Measurements from ENCODE around the gene FHDC1.

Gene FHDC1

DNA sequence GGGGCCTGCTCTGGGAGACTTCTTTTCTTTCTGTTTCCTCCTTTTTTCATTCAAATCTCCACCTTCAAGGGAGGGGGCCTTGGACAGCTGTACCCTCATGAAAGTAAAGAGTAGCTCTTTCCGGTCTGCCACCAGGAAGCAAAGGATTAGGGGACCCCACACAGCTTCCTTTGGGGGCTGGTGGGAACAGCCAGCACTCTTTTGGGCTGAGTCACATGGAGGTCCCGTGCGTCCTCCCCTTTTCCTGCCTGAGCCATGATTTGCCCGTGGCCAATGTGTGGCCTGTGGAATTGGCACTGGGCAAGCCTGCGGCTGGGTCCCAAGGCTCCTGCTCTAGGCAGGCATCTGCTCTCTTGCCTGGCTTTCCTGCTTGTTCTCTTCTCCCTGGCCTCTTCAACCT is 65.5 kb downstream of the FHDC1 start:
- FAIRE-seq (no peak), DNase-seq (ENCODE audit: low spot score) (no peak)

DNA sequence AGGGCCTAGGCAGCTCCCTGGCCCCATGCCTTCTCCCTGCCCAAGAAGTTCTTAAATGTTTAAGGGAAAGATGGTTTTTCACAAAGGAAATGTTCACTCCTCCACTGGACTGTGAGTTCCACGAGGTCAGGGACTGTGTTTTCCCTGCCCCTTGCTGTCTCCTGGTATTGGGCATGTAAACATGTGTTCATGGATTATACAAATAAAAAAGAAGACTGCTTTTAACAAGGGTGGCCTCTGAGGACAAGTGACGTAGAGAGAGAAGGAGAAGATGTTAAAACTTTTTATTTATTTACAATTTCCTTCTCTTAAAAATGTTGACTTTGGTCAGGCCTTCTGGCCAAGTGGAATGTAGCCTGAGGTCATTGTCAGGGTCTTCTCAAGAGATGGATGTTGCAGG is 66.0 kb downstream of the FHDC1 start:
- DNase-seq (ENCODE audit: low spot score) = no peak
- no peak for FAIRE-seq

GRCh38 chr4:153004081-153004850 is 68.1 kb downstream of the FHDC1 start:
- no peak for FAIRE-seq
- no peak for DNase-seq (ENCODE audit: low spot score)

DNA sequence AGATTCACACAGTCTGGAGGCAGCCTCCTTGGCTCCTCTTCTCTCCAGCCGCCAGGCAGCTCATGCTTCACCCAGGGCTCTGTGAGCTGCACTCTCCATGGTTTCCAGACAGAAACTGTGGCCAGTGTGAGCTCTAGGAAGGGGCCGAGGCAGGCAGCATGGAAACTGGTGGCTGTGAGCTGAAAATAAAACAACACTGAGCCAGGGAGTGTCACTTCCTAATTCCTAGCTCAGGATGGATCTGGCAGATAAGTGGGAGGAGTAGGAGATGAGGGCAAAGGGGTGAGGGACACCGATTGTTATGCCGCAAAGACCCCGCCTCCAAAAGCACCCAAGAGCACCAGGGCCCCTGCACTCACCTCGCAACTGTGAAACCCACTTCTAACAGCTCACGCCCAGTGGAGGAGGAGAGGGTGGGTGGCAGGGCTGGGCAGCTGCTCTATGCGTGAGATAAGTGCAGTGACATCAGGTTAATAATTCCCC is 69.8 kb downstream of the FHDC1 start:
- no peak for DNase-seq (ENCODE audit: low spot score)

GRCh38 chr4:153008578-153009199 is 72.6 kb downstream of the FHDC1 start:
- DNase-seq (ENCODE audit: low spot score) (no peak), FAIRE-seq (no peak)

More for the DNA sequence above, 69.8 kb downstream of the FHDC1 start:
- FAIRE-seq = no peak

GRCh38 chr4:153010146-153010545 is 74.0 kb downstream of the FHDC1 start:
- DNase-seq (ENCODE audit: low spot score) (no peak), FAIRE-seq (no peak)

DNA sequence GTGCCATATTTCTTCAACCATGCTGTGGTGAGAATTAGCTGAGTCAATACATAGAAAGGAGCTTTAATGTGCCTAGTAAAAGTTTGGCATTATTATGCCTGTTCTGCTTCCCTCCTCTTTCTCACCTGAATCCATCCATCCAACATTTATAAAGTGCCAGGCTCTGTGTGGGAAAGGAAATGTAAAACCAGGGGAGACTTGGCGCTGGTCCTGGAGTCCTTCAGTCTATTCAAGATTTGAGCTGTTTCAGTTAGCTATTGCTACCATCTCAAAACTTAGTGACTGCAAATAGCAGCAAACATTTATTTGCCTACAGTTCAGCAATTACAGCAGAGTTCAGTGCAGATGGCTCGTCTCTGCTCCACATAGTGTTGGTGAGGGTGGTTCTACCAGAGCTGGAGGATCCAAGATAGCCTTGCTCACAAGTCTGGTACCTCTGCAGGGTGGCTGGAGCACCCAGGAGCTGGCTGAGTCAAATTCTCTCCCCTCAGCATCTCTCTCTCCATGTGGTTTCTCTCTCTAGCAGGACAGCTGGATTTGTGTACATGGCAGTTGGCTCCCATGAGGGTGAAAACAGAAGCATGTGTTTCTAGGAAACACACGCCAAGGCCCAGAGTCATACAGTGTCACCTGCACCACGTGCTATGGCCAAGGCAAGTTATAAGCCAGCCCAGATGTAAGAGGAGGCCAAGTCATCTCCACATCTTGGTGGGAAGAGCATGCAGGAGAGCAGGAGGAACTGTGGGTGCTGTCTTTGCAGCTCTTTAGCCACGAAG is 77.3 kb downstream of the FHDC1 start:
- DNase-seq (ENCODE audit: low spot score) = no peak
- FAIRE-seq = no peak

GRCh38 chr4:153014460-153014859 is 78.3 kb downstream of the FHDC1 start:
- FAIRE-seq (no peak), DNase-seq (ENCODE audit: low spot score) (no peak)

GRCh38 chr4:153016592-153016991 is 80.5 kb downstream of the FHDC1 start:
- FAIRE-seq = no peak
- no peak for DNase-seq (ENCODE audit: low spot score)

DNA sequence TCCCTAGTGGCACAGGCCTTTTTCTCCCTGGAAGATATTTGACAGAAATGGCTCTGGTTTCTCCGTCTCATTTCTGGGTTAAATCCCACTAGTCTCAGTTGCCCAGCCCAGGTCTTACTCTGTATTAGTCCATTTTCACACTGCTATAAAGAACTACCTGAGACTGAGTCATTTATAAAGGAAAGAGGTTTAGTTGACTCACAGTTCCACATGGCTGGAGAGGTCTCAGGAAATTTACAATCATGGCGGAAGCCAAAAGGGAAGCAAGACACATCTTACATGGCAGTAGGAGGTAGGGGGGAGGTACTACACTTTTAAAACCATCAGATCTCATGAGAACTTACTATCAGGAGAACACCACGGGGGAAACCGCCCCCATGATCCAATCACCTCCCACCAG is 81.9 kb downstream of the FHDC1 start:
- FAIRE-seq = no peak

GRCh38 chr4:153018684-153019083 is 82.6 kb downstream of the FHDC1 start:
- FAIRE-seq = no peak

More for the DNA sequence above, 81.9 kb downstream of the FHDC1 start:
- DNase-seq (ENCODE audit: low spot score) = no peak

DNA sequence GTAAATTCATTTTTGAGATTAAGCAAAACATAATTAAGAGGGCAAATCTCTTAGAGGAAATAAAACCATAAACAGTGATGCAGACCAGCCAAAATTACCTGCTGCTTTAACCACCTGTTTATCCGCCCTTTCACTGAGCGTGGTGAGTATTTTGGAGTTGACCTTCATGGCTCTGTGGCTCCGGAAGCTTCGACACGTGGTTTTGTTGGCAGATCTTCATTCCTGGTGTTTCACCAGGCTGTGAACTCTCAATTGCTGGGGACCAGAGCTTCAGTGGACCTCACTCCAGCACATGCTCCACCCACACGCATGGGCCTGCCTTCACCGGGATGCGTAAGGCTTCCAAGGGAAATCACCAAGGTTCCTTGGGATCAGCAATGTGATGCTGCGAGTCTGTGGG is 83.8 kb downstream of the FHDC1 start:
- FAIRE-seq (no peak), DNase-seq (ENCODE audit: low spot score) (no peak)

More at GRCh38 chr4:153018684-153019083, 82.6 kb downstream of the FHDC1 start:
- no peak for DNase-seq (ENCODE audit: low spot score)

DNA sequence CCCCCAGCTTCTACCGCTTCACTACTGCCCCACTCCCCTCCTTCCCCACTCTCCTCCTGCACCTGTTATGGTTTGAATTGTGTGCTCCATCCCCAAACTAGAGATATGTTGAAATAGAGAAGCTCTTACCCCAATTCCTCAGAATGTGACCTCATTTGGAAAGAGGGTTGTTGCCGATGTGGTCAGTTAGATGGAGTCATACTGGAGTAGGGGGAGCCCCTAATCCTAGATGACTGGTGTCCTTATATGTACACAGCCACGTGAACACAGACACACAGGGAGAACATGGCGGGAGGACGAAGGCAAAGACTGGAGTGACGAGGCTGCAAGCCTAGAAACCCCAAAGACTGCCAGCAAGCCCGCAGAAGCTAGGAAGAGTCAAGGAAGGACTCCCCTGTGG is 84.3 kb downstream of the FHDC1 start:
- FAIRE-seq = no peak
- no peak for DNase-seq (ENCODE audit: low spot score)

GRCh38 chr4:153021276-153021675 is 85.2 kb downstream of the FHDC1 start:
- no peak for FAIRE-seq

DNA sequence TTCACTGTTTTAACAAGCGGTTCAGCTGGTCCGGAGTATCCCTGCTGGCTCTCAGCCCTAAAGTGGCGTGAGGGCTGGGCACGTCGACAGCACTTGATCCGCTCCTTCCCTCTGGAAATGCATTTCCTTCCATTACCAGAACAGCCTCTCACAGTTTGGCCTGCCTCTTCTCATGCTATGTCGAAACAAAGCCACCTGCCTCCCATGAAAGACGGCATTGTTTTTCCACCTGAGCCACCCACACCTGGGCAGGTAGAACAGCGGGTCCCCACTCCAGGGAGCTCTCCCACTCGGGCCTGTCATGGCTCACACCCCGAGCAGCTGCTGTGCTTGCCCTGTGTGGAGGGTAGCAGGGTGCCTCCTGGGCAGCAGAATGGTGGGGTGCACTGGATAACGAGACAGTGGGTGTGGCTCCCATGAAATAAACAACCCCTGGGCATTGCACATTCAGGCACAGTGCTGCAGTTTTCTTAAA is 86.2 kb downstream of the FHDC1 start:
- FAIRE-seq (no peak), DNase-seq (ENCODE audit: low spot score) (no peak)

More at GRCh38 chr4:153021276-153021675, 85.2 kb downstream of the FHDC1 start:
- no peak for DNase-seq (ENCODE audit: low spot score)

- DNase-seq (ENCODE audit: low spot score) (no peak), FAIRE-seq (no peak)
Observed at GRCh38 chr4:153023139-153023538, 87.0 kb downstream of the FHDC1 start.

- FAIRE-seq (no peak), DNase-seq (ENCODE audit: low spot score) (no peak)
Observed at GRCh38 chr4:153023692-153024394, 87.7 kb downstream of the FHDC1 start.

DNA sequence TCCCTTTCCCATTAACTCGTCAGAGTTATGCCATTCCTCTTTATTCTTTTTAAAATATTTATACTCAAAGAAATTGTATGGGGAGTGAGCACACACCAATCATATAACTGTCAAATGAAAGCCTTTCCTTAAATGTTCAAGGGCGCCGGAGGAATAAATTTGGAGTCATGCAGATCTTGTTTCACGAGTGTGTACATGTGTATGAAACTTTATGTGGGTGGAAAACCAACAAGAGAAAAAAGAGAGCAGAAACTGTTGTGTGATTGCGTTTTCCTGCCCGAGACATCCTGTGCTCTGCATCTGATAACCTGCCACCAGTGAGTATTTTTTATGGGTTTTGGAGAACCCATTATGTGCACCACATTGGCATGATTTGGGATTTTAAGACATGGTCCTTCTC is 88.3 kb downstream of the FHDC1 start:
- DNase-seq (ENCODE audit: low spot score) (no peak), FAIRE-seq (no peak)

DNA sequence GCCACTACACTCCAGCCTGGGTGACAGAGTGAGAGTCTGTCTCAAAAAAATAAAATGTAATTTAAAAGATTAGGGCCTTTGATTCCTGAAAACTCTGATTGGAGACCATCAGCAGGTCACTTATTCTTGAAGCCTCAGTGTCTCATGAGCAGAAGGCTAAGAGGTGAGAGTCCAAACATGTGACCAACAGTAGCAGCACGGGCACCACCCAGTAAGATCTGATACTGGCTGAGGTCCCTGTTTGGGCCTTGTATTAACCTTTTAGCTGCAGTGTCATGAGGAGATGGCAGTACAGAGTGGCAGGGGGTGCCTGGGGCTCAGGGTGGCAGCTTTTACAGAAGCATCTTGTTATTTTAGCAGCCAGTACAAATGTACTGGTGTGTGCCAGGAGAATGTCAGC is 89.3 kb downstream of the FHDC1 start:
- FAIRE-seq (no peak), DNase-seq (ENCODE audit: low spot score) (no peak)

DNA sequence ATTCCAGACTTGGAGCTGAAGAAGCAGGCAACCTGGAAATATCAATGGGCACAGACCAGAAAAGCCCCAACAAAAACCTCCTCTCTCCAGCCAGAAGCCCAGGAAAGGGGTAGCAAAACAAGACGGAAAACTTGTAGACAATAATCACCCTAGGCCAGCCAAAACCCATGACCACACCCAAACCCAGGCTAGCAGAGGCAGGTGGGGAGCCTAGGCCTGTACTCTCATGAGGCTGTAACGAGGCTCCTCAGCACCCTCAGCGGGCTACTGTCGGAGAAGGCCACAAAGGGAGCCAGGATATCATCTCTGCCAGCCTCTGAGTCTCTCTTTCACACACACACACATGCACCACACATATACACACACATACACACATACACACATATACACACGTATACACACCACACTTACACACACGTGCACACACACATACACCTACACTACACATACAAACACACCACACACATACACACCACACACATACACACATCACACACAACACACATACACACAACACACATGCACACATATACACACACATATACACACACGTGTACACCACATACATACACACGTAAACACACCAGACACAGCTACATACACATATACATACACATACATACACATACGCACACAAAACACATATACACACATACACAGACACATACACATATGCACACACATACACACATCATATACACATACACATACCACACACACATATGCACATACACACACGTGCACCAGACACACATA is 90.6 kb downstream of the FHDC1 start:
- DNase-seq (ENCODE audit: low spot score) (no peak), FAIRE-seq (peak; percentile 98)

- no peak for FAIRE-seq
- DNase-seq (ENCODE audit: low spot score) = no peak
Observed at GRCh38 chr4:153027866-153028265, 91.7 kb downstream of the FHDC1 start.
